ENCODE measurements around the gene SLC39A13.

DNA sequence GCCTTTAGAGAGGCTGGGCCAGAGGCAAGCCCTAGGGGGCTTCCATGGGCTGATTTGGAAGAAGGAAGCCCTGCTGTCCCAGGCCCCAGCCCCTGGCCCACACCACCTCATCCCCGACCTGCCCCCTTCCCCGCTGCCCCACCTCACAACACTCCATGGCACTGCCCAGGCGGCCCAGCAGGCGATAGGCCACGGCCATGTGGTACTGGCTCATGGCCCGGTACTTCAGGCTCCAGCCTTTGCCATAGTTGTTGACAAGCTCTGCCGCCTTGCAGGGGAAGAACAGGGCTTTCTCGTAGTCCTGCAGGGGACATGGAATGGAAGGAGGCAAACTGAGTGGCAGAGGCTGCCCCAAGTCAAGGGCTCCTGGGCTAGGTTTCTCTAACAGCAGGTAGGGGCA, 34.1 kb downstream of the SLC39A13 start:
- TF ChIP-seq, protein P1, sequence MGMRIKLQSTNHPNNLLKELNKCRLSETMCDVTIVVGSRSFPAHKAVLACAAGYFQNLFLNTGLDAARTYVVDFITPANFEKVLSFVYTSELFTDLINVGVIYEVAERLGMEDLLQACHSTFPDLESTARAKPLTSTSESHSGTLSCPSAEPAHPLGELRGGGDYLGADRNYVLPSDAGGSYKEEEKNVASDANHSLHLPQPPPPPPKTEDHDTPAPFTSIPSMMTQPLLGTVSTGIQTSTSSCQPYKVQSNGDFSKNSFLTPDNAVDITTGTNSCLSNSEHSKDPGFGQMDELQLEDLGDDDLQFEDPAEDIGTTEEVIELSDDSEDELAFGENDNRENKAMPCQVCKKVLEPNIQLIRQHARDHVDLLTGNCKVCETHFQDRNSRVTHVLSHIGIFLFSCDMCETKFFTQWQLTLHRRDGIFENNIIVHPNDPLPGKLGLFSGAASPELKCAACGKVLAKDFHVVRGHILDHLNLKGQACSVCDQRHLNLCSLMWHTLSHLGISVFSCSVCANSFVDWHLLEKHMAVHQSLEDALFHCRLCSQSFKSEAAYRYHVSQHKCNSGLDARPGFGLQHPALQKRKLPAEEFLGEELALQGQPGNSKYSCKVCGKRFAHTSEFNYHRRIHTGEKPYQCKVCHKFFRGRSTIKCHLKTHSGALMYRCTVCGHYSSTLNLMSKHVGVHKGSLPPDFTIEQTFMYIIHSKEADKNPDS (CRISPR knock-in tag; IDR thresholded peaks at IDR 0.05) = no peak
- TF ChIP-seq TGIF2 (CRISPR knock-in tag; IDR thresholded peaks at IDR 0.05) (no peak), ZBTB49 (CRISPR knock-in tag; IDR thresholded peaks at IDR 0.05; ENCODE audit: borderline replicate concordance) (no peak), CTCF (CRISPR knock-in tag; IDR thresholded peaks at IDR 0.05) (no peak), RFX1 (IDR thresholded peaks at IDR 0.05) (no peak), FOXP4 (CRISPR knock-in tag; IDR thresholded peaks at IDR 0.05) (no peak), PBX2 (CRISPR knock-in tag; IDR thresholded peaks at IDR 0.05) (no peak), NFYB (CRISPR knock-in tag; IDR thresholded peaks at IDR 0.05) (no peak), MBD4 (IDR thresholded peaks at IDR 0.05; ENCODE audit: borderline replicate concordance, low read length) (no peak)
- TF ChIP-seq, protein P2, sequence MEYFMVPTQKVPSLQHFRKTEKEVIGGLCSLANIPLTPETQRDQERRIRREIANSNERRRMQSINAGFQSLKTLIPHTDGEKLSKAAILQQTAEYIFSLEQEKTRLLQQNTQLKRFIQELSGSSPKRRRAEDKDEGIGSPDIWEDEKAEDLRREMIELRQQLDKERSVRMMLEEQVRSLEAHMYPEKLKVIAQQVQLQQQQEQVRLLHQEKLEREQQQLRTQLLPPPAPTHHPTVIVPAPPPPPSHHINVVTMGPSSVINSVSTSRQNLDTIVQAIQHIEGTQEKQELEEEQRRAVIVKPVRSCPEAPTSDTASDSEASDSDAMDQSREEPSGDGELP (IDR thresholded peaks at IDR 0.05; ENCODE audit: borderline replicate concordance, low read depth) = no peak
